ENCODE results near the gene GGT6.

GGT6 gene

GRCh38 chr17:4573115-4573514 lies 12.7 kb upstream of the GGT6 start:
- no peak for DNase-seq

GRCh38 chr17:4572131-4572530 lies 11.8 kb upstream of the GGT6 start:
- DNase-seq: no peak

GRCh38 chr17:4569591-4569990 lies 9.2 kb upstream of the GGT6 start:
- DNase-seq: no peak

GRCh38 chr17:4566785-4567184 lies 6.4 kb upstream of the GGT6 start:
- no peak for DNase-seq

GRCh38 chr17:4565209-4566141 lies 5.1 kb upstream of the GGT6 start:
- peak; percentile 34 for DNase-seq

GRCh38 chr17:4562015-4562969 lies 1.9 kb upstream of the GGT6 start:
- no peak for DNase-seq

- DNase-seq: no peak
These were observed 470 bp upstream of the GGT6 start for GRCh38 chr17:4560837-4561256.

GRCh38 chr17:4559966-4560365 lies 411 bp downstream of the GGT6 start:
- no peak for DNase-seq

- DNase-seq: no peak
These were observed 1.1 kb downstream of the GGT6 start for GRCh38 chr17:4559139-4559791.

GRCh38 chr17:4558347-4558971 lies 1.9 kb downstream of the GGT6 start:
- DNase-seq: no peak

- DNase-seq: no peak
These were observed 2.6 kb downstream of the GGT6 start for GRCh38 chr17:4557626-4558346.

- no peak for DNase-seq
These were observed 3.4 kb downstream of the GGT6 start for GRCh38 chr17:4556996-4557395.

GRCh38 chr17:4555873-4556759 lies 4.3 kb downstream of the GGT6 start:
- DNase-seq: no peak

- DNase-seq: peak; percentile 98
These were observed 5.2 kb downstream of the GGT6 start, which contains the start of gene MYBBP1A for GRCh38 chr17:4554997-4555799. MYBBP1A (minus strand) TSS chr17:4555384; CDS start chr17:4555324, 60 bp downstream.

GRCh38 chr17:4554441-4554996 lies 5.9 kb downstream of the GGT6 start:
- no peak for DNase-seq

GRCh38 chr17:4553669-4554068 lies 6.7 kb downstream of the GGT6 start:
- DNase-seq: no peak

- DNase-seq: no peak
These were observed 8.4 kb downstream of the GGT6 start for GRCh38 chr17:4551796-4552525.

GRCh38 chr17:4551141-4551540 lies 9.2 kb downstream of the GGT6 start:
- DNase-seq: no peak

Data from stimulated activated CD4-positive, alpha-beta T cell treated with anti-CD3 and anti-CD28 coated beads, Interleukin-12 subunit alpha, Interleukin-12 subunit beta, amount 100 ng/mL, for 4 hours (primary cell).